Suppressor macrophage treated with lipopolysaccharide for 4 hours (primary cell): Measurements from ENCODE around the gene CACNA1G.

Experiments
- DNase-seq: peaks from one replicate; pipeline ENCODE4 v3.0.0-alpha.2; 2020

The CACNA1G gene

DNA sequence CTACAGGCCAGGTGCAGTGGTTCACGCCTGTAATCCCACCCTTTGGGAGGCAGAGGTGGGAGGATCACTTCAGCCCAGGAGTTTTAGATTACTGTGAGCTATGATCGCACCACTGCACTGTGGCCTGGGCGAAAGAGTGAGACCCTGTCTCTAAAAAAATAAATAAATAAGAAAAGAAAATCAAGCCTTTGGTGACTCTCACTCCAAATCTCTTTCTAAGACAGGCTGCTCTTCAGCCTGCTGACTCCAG lies 75.1 kb downstream of the CACNA1G start:
- DNase-seq: no peak

DNA sequence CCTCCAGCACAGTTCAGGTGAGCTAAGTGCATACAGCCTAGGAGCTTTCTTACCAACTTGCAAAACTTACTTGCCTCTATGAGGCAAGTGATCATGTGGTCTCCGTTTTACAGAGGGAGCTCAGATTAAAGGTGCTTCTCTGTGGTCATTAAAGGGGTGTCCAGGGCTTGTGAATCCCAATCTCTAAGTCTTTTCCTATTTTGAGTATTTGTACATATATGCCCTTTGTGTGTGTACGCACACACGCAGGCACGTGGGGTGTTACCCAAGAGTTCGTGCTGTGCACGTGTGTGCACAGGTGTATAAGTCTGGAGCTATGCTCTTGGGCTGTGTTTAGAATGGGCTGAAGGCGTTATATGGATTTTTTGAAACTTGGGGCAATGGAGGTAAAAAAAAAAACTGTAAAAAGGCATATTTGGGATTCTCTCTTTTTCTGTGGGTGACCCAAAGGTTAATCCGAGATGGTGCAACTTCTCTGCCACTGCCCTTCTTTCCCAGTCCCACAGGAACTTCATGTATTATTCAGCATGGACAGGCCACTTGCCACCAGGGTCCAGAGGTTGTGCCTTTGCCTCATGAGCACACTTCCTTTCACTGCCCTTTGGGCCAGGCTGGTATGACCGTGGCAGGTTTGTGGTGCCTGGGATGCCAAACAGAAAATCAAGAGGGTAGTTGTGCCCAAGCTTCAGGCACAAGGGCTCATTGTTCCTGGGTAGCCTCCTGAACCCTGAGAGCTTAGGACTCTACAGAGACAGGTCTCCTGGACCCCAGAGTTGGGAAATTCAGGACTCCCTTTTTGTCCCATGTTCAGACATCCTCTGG lies 75.7 kb downstream of the CACNA1G start:
- no peak for DNase-seq

DNA sequence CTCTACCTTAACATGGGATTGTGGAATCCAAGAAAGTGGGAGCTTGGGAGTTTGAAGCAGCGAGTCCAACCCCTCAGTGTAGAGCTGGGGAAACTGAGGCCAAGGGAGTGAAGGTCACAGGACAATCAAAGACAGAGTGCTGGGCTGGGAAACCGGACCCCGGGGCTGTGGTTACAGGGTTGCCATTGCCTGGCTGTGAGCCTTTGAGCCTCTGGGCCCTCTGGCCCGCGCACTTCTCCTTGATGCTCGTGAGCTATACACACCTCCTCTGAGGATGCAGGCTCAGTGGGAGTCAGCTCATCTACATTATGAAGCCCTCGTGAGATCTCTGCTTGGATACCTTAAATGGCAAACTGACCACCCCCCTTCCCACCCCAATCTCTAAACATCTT lies 76.3 kb downstream of the CACNA1G start:
- DNase-seq: no peak

DNA sequence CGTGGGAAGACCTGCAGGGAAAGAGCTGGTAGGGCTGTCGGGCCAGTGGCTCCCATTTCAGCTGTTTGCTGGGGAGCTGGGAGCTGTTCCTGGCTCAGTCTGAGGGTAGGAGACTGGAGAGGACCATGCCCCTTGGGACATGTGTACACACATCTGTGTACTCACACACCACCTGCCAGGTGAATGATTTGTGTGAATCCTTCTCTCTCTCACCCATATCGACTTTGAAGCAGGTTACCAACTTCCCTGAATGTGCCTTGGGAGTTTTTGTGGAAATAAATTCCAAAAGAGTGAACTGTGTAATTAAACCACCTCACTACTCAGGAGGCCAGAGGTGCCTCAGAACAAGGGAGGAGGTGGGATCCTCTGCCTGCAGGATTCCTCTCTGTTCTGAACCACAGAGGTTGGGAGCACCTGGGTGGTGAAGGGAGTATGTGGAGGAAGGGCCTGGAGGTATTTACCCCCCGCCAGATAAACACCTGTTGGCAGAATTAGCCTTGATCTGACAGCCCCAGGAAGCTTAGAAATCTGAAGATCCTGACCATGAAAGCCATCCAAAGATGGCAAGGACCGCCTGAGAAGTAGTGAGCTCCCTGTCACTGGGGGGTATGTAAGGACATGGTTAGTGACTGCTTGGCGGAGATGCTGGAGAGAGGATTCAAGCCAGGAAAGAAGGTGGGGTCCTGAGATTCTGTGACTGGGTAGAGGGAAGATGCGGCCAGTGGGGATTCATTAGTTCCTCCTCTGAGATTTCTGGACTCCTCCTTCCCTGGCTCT lies 77.5 kb downstream of the CACNA1G start:
- no peak for DNase-seq

DNA sequence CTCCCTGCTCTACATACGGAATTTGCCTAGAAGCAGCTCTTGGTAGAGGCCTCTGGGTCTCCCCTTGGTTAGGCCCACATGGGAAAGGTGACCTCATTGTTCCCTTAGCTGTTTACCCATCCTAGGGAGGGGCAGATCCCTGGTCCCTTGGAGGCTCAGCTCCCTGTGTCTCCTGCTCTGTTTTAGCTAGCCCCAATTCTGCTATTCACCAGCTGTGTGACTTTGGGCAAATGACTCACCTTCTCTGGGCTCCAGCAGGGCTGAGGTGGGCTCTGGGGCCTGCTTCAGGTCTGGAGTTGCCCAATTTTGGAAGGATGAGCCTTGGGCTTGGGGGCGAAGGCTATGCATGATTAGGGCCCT lies 78.1 kb downstream of the CACNA1G start:
- no peak for DNase-seq

DNA sequence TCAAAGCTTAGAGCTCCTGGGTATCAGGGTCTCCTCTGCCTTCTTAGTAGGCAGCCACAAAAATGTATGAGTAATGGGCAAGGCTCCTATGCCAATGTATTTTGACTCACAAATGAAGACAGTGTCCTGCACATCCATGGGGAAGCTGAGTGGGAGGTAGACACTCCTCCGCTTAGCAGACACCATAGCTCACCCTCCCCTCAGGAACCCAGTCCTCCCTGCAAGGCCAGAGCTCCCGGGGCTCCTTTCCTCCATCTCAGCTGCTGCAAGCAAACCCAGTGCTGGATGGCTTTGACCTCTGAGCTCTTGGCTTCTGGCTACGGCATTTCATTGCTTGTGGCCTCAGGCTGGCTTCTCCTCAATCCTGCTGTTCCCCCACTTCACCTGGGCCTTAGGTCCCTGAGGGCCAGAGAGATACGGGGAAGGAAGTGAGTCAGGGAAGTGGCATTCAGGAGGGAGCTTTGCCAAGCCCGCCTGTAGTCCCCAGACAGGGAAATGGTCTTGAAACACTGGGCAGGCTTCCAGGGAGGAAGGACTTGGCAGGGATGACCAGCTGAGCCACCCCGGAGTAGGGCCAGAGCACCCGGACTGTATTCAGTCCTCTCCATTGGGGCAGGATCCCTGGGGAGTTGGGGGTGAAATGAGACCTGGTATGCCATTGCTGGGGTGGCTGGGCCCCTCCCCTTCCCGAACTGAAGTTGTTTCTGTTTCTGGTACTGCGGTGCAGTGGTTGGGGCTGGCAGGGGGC lies 78.6 kb downstream of the CACNA1G start:
- peak; percentile 79 for DNase-seq

DNA sequence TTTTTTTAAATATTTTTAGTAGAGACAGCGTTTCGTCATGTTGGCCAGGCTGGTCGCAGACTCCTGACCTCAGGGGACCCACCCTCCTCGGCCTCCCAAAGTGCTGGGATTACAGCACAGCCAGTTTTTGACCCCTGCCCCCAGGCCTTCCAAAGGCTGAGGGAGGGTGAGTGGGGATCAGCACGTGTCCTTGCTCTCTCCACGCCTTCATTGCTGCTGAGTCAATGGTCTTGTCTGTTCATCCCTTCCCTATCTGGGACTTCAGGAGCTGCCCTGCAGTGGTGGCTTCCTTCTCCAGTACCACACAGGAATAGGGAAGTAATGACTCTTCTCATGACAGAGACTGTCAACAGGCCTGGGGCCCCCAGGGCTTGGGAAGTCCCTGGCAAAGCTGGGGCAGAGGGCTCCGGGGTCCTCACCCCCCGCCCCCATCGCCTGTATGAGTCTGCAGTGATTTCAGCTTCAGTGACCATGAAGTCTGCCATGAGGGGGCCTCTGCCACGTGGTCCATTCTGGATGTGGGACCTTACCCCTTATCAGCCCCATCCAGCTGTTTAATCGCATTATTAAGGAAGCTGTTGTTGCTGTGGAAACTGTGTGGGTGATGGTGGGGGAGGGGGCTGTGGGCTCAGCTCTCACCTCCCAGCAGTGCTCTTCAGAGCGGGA lies 80.3 kb downstream of the CACNA1G start:
- DNase-seq: peak; percentile 88

DNA sequence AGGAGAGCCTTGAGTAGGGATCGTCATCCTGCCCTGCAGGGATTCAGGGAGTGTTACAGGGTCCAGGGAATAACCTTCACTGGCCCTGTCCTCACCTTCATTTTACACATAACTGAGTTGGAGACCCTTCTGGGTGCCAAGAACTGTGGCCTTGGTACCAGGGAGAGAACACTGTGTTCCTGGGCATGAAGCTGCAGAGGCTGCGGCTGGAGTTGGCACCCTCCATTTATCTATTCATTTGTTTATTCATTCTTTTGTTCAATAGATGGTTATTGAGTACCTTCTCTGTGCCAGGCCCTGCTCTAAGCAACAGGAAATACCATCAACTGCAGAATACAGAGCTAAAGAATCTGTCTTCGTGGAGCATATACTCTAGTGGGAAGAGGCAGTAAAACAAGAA lies 80.8 kb downstream of the CACNA1G start:
- no peak for DNase-seq

DNA sequence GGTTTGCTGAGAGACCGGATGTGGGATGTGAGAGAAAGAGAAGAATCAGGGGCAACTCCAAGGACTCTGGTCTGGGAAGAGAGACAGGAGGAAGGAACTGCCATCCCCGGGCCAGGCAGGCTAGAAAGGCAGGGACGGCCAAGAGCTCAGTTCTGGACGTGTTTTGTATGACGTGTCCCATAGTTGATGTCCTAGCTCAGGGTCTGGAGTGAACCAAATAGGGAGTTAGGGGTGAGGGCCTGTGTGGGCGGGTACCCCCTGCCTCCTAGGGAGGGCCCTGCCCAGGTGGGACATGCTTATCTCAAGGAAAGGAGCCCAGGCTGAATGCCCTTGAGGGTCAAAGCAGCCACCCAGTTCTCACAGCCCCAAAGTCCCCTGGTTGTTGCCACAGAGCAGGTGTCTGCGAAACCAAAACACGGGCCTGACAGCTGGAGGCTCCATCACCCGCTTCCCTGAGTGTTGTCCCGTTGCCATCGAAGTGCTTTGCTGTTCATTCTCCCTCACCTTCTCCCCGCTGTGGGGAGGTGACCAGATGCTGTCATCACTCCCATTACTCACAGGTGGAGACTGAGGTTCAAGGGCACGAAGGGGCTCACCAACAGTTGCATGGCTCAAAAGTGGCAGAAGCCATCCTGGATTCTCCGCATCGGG lies 81.7 kb downstream of the CACNA1G start:
- DNase-seq: no peak

DNA sequence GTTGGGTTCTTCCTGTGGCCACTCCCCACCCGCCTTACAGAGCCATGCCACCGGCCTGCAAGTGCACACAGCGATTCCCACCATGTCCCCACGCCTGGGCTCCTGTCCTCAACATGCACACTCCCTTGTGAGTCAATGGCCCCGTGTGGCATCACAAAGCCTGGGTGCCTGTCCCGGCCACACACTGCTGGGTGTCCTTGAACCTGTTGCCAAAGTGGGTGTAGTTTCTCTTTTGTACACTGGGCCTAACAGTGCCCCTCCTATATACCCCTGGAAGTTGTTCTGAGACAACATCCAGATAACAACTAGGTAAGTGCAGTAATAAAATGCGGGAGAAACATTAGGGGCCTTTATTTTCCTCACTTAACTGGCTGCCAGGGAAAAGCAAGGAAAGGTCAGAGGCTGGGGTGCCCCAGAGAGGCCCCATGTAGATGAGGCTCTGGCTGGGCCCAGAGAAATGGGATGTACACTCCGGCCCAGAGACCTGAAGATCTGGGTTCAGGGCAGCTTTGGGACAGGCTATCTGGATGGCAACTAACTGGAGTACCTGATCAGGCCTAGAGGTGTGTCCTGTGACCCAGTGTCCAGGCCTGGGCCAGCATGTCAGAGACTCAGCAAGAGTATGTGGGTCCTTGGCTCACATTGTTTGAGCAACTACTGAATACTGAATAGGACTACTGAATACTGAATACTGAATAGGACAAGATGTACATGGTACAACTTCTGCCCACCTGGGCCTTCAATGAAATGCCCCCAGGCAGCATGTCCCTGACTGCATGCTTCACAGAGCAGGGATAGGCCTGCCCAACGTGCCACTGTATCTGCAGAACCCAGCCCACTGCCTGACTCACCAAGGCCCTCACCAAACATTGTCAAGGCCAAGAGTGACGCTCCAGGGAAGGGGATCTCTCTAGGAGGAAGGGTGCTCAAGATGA lies 82.5 kb downstream of the CACNA1G start:
- no peak for DNase-seq

DNA sequence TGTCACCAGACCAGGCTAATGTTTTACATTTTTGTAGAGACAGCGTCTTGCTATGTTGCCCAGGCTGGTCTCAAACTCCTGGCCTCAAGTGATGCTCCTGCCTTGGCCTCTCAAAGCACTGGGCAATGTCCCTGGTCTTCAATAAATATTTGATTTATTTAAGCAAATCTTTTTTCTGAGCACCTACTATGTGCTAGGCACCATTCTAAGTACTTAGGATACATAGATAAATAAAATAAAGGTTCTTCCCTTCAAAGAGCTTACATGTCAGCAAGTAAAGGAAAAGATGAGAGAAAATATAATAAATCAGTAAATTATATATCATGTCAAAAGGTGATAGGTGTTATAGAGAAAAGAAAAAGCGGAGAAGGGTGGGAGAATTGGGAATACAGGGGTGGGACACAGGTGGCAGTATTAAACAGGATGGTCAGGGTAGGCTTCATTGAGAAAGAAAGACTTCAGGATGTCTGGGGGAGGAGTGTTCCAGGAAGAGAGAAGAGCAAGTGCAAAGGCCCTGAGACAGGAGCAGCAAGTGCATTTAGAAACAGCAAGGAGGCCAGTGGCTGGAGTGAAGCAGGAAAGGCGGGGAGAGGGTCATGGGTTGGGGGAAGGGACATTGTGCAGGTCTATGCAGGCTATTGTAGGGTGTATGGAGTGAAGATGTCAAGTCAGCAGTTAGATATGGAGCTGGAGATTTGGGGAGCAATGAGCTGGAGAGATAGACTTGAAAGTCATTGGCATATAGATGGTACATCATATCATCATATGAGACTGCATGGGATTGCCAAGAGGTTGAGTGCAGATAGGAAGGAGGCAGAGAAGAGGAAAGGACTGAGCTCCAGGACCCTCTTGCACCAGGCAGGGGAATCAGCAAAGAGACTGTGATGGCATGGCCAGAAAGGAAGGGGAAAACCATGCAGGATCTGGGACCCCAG lies 85.5 kb downstream of the CACNA1G start:
- no peak for DNase-seq

DNA sequence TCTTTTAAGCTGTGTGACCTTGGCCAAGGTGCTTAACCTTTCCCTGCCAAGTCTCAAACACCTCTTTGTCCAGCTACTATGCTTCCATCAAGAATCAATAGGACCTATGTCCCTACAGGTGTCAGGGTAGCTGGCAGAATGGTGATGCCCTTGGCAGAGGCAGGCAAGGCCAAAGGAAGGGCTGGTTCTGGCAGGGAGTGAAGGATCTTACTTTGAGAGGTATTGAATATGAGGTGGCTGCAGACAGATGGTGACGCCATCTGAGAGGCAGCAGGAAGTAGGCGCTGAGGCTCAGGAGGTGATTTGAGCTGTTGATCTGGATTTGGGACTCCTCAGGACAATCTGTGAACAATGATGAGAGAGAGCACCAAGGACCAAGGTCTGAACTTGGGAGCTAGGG lies 86.7 kb downstream of the CACNA1G start:
- DNase-seq: no peak

DNA sequence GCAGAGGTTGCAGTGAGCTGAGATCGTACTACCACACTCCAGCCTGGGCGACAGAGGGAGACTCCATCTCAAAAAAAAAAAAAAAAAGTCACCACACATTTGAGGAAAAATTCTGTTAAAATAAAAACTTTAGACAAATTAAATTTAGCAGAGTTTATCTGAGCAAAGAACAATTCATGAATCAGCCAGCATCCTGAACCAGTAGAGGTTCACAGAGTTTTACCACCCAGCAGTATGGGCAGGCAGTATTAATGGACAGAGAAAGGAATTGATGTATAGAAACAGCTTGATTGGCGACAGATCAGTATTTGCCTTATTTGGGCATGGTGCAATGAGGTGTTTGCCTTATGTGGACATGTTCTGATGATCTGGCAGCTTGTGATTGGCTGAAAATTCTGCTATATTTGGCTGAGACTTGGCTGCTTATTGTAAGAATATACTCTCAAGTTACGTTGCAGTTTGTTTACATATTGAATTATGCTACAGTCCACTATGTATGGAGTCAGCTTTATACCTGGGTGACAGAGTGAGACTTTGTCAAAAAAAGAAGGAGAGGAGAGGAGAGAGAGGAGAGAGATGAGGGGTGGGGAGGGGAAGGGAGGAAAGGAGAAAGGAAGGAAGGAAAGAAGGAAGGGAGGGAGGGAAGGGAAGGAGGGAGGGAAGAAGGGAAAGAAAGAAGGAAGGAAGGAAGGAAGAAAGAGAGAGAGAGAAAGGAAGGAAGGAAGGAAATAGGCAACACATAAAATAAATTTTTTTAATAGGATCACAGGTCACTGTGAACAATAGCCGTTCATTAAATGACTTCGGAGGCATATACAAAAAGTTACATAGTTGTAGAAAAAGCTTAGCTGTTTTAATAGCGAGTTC lies 88.8 kb downstream of the CACNA1G start:
- DNase-seq: no peak

DNA sequence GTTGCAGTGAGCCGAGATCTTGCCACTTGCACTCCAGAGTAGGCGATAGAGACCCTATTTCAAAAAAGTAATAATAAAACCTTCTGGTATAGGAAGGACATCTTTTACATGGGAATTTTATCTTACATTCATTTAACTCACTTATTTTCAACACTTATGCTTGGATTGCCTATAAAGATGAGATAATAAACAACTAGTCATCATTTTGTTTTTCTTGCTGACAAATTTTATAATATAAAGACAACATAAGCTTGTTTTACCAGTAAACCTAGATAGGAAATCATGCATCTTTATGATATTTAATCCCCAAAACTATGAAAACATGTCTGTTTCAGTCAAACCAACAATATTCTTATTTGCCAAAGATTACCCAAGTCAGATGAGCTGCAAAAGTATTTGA lies 91.1 kb downstream of the CACNA1G start:
- DNase-seq: no peak

DNA sequence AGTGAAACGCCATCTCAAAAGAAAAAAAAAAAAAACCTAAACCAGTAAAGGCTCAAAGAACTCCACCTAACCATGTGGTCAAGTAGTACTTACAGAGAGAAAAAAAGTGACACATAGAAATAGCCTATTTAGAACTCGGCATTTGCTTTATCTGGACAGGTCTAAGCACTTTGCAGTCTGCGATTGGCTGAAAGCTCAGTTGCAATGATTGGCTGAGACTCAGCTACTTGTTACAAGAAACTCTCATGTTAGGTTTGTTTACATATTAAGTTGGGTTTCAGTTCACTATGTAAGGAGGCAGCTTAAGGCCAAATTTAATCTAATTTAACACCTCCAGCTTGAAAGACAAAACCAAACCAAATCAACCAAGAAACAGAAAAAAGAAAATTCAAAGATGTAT lies 93.2 kb downstream of the CACNA1G start:
- no peak for DNase-seq

DNA sequence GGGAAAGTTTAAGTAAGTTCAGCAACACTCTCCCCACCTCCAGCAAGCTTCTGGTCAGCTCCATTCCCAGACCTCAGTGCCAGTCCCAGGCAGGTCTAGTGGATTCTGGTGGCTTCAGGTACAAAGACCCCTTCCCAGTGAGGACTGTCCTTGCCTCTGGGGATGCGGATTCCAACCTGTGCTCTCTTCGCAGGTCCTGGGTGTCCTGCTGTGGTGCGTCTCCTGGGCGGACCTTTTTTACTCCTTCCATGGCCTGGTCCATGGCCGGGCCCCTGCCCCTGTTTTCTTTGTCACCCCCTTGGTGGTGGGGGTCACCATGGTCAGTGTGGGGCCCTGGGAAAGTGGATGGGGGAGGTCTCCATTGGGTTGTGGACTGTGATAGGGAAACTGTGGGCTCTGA lies 96.0 kb downstream of the CACNA1G start:
- no peak for DNase-seq

DNA sequence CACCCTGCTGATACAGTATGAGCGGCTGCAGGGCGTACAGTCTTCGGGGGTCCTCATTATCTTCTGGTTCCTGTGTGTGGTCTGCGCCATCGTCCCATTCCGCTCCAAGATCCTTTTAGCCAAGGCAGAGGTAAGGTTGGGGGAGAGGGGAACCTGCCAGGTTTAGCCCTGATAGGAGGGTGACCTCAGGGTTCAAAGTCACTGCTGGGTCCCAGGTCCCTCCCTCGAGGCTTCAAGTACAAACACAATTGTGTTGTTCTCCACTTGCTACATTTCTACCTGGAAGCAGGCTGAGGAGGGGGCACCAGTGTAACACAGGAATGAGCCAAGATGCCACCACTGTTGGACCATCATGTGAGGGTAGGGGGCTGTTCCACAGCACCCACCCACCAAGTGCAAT lies 96.5 kb downstream of the CACNA1G start:
- DNase-seq: no peak

DNA sequence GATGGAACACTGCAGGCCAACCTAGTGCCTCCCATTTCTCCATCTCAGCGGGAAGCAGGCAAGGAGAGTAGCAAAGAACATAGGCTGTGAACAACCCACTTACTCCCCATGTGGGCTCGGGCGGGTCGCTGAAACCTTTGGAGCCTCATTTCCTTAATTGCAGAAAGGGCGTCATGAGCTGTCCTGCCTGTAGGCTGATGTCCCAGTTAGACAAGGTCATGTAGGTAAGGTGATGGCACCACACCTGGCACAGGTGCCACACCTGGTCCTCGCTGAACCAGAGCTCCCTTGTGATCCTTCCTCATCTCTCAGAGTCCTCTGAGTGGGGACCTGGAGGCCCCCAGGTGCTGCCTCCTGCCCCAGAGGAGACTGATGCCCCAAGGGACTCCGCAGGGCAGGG lies 97.1 kb downstream of the CACNA1G start:
- no peak for DNase-seq

DNA sequence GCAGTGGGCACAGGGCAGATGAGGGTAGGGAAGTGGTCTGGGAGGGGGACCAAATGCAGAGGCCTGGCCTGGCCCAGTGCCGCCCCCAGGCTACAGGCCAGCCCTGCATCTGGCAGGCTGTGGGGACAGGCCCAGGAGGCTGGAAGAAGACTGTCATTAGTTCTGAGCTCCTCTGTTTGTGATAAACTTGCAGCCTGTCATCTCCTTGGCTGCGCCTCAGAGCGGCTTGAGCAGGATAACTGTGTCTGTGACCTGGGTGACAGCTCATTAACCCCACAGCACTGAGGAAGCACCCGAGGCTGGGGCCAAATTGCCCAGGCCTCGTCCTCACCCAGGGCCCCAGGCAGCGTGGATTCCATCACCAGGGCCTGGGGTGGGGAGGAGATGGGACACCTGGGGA lies 98.1 kb downstream of the CACNA1G start:
- no peak for DNase-seq

DNA sequence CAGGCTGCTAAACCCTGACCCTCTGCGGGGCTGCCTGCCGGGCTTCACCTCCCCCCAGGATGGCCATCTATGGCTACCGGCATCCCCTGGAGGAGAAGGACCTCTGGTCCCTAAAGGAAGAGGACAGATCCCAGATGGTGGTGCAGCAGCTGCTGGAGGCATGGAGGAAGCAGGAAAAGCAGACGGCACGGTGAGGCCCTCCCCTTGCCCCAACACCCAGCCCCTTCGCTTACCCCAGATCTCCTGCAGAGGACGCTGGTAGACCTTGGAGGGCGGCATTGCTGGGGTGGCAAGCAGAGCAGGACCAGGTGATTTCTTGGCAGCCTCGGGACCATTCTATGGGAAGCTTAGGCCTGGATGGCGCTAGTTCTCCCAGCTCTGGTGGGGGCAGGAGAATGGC lies 98.7 kb downstream of the CACNA1G start:
- no peak for DNase-seq
